HG02759 (cell line): ENCODE results near the gene ARHGEF16.

ENCODE experiments used
- ATAC-seq: cut with Tn5 transposase; IDR thresholded peaks from one replicate; pipeline ENCODE4 v1.9.1; 2021; ENCODE audit warnings: mild to moderate bottlenecking, moderate library complexity; ENCODE audit not compliant: unreplicated experiment

Gene ARHGEF16

DNA sequence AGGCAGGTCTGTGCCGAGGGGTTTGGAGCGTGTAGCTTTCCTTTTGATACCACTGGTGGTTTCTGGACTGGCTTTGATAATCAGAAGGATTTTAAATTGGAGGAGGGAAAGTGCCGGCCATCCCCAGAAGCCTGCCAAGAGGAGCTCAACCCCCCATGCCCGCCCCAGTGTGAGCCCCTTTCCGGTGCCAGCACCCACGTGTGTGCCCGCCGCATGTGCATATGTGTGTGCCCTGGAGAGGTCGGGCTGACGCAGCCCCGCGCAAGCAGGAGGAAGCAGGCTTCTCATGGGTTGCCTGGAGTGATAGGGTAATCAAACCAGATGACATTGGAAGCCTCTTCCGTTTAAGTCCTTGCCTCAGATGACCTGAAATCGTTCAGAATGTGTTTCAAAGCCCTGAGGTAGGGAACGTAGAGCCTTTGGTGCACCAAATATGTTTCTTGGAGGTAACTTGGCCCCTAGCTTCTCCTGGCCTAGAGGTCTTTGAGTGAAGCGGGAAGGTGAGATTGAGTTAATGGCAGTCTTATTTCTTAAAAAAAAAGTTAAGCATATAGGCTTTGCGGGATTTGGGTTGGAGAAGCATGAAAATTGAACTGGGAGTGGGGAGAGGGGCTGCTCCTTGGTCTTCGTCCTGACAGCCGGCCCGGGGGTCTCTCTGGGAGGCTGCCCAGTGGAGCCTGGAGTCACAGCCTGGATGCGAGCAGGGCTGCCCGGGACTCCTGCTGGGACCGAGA is 34.1 kb upstream of the ARHGEF16 start:
- no peak for ATAC-seq

- ATAC-seq = no peak
These were observed 31.8 kb upstream of the ARHGEF16 start for GRCh38 chr1:3422638-3423037.

DNA sequence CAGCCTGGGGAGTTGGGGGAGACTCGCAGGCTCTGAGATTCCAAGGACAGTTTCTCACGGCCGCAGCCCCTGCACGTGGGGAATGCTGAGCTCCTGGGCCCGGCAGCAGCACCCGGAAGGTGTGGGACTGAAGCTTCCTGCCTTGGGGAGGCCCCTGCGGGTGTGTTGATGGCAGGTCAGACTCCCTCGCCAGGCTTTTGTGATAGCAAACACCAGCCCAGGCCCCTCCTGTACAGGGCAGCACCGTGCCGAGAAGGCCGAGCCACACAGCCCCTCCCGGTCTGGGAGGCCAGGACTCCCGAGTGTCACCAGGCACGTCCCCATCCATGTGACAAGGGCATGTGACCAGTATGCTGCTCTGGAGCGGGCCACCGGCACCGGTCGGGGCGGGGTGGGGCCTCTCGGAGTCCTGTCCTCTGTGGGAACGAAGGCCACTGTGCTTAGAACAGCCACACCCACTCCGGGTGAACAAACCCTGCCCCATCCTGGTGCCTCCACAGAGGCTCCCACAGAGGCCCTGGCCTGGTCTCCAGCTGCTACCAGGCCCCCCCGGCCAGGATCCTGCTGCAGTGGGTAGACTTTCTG is 31.1 kb upstream of the ARHGEF16 start:
- no peak for ATAC-seq

DNA sequence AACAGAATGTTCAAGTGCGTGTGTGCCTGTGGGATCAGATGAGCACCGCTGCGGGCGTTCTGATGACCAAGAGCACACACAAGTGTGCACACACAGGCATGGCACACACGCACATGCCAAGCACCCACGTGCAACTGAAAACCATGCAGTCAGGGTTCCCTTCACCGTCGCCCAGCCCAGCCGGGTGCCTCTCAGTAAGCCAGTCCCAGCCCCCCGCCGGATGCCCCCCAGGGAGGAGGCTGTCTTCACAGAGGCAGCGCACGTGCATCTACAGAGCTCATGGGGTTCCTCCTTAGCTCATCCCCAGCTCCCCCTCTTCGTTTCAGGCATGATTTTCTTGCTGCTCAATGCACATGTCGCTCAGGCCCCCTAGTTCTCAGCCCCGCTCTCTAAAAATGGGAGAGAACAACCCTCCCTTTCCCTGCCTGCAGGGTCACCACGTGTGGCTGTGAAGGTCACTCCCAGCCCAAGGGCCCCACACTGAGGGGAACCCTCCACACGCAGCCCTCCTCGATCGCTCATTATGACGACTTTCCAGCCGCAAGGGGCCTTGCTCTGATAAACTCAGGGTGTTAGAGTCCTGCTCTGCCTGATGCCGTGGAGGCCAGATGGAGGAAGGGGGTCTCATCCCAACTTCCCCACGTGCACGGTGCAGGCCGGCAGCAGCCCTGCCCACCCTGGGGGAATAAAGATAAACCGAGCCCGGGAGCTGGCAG is 30.4 kb upstream of the ARHGEF16 start:
- ATAC-seq = no peak

GRCh38 chr1:3425486-3426215 is 28.8 kb upstream of the ARHGEF16 start:
- ATAC-seq = no peak

DNA sequence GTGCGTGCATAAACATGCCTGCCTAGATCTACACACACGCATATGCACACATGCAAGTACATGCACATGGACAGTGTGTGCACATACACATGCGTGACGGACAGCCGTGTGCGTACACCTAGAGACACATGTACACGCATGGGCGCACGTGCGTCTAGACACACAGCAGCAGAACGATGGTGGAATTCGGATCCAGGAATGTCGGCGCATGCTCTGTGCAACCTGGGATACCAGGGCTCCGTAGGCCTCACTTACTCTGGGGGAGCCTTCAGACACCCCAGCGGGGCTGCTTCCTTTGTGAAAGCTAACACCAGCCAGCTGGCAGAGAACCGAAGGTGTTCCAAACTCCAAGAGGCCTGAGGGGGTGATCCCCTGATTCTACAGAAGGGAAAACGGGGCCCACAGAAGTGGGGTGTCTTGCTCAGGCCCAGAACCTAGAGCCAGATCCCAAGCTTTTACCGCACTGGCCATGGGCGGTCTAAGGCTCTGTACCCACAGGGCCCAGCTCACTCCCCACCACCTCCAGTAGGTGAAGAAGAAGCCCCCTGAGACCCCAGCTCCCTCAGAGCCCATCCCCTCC is 27.4 kb upstream of the ARHGEF16 start:
- no peak for ATAC-seq

GRCh38 chr1:3427711-3428704 is 26.5 kb upstream of the ARHGEF16 start:
- no peak for ATAC-seq

DNA sequence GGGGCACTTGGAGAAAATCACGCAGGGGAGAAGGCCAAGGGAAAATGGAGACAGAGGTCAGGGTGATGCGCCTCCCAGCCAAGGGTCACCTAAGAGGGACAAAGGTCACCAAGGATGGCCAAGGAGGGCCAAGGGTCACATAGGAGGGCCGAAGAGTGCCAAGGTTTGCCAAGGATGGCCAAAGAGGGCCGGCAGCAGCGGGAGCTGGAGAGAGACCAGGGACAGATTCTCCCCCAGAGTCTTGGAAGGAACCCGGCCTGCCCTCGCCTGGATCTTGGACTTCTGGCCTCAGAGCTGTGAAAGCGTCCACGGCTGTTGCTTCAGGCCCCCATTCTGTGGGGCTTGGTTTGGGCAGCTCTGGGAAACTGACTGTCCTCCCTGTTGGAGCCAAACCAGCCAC is 25.6 kb upstream of the ARHGEF16 start:
- ATAC-seq = no peak

- no peak for ATAC-seq
These were observed 25.1 kb upstream of the ARHGEF16 start for GRCh38 chr1:3429320-3429719.

GRCh38 chr1:3429766-3430165 is 24.7 kb upstream of the ARHGEF16 start:
- ATAC-seq = no peak

- ATAC-seq = no peak
These were observed 24.1 kb upstream of the ARHGEF16 start for GRCh38 chr1:3430406-3430805.

- no peak for ATAC-seq
These were observed 23.6 kb upstream of the ARHGEF16 start for GRCh38 chr1:3430820-3431219.

DNA sequence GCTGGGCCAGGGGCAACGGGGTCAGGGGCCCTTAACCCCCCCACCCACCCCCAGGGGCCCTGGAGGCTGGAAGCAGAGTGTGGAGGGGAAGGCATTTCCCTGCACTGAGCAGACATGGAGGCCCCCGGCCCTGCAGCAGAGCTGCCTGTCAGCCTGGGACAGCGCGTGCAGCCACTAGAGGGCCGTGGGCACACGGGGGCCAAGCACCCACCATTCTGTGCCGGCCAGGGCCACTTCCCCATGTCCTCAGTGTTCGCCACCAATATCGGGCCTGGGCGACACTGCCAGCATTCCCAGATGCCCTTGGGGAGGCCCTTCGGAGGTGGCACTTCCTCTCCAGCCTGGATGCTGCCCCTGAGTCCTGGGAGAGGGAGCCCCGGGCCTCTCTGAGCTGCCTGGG is 23.2 kb upstream of the ARHGEF16 start:
- ATAC-seq = no peak

DNA sequence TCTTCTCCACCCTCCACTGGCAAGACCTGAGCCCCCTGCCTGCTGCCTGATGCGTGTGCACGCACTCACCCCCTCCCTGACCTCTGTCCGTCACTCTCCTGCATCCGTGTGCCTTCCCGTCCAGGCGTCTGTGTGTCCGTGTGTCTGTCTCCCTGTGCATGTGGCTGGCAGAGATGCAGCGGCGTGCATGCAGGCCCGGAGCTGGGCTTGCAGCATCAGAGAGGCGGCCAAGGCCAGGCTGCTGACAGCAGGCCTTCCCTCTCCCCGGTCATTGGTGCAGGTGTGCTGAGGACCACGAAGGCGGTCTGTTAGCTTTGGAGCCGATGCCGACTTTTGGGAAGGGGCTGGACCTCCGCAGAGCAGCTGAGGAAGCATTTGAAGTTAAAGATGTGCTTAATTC is 22.8 kb upstream of the ARHGEF16 start:
- no peak for ATAC-seq

- no peak for ATAC-seq
These were observed 22.2 kb upstream of the ARHGEF16 start for GRCh38 chr1:3432306-3432705.

DNA sequence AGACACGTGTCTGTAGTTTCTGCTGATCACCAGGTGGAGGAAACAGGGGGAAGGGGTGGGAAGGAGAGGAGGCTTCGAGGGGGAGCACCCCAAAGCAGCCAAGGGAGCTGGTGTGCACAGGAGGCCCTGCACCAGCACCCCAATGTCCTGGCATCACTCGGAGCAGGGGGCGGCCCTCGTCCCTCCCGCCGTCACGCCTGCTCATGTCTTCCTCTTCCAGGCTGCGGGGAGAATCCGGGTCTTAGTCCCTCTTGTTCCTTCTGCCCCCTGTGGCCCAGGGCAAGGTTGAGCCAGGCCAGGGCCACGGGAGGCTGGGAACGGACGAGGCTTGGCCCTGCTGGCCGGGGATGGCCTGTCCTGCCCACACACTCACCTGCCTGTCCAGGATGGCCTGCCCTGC is 21.4 kb upstream of the ARHGEF16 start:
- no peak for ATAC-seq

DNA sequence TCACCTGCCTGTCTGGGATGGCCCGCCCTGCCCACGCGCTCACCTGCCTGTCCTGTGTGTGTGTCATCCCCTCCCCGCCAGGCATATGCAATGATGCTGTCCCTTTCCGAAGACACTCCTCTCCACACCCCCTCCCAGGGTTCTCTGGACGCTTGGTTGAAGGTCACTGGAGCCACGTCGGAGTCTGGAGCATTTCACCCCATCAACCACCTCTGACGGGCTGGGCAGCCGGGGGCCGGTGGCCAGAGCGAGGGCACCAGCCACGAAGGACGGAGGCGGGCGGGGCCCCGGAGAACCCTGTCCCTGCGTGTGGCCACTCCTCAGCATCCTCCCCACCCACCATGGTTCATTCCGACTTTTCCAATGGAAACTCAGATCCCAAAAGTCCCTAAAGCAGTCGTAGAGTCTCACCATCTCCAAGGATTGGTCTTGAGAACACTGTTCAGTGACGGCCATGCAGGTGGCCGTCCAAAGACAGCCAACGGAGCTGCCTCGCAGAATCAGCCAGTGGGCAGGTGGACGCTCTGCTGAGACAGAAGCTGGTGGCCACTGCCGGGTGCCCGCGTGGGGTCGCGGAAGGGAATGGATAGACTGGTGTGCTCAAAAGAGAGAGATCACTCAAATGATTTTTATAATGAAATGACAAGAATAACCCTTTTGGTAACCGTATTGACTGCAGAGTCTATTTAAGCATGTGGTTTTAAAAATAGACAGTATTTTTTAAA is 20.7 kb upstream of the ARHGEF16 start:
- ATAC-seq = no peak

- ATAC-seq = no peak
These were observed 19.9 kb upstream of the ARHGEF16 start for GRCh38 chr1:3434406-3435110.

DNA sequence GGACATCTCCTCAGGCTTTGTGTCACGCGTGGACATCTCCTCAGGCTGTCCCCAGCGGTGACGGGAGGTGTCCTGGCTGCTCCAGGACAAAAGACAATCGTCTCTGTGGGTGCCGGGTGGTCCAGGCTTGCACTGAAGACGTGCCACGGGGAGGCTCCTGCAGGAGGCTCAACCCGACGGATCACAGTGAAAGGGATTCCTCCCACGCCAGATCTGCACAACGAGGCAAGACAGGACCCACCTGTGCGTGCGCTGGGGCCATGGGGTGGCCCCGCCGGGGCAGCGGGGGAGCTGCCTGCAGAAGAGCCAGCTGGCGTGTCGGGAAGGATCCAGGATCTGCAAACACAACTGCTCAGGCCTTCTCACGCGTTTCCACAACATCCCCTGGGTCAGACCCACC is 18.8 kb upstream of the ARHGEF16 start:
- ATAC-seq = no peak
